SK-N-SH (cell line): ENCODE data around the gene SIGLEC1.

ENCODE experiments used
- JUND ChIP-seq: IDR thresholded peaks from 2 replicates; pipeline ENCODE4 v1.4.0; 2012
- NRF1 ChIP-seq: IDR thresholded peaks from 2 replicates; pipeline ENCODE4 v1.6.1; 2012; ENCODE audit warnings: low read depth, mild to moderate bottlenecking, low read length
- RAD21 ChIP-seq: IDR thresholded peaks from 2 replicates; pipeline ENCODE4 v1.6.1; 2012; ENCODE audit warnings: mild to moderate bottlenecking, low read length
- TF ChIP-seq, protein P1 (sequence below): fragments of 200-600 bp; sonication (generic); IDR thresholded peaks from 2 replicates; pipeline ENCODE4 v1.6.1; 2017; ENCODE audit warnings: antibody characterized with exemption, mild to moderate bottlenecking, moderate library complexity
- TF ChIP-seq, protein P2 (sequence below): IDR thresholded peaks from 2 replicates; pipeline ENCODE4 v1.4.0; 2012; ENCODE audit warnings: low read depth, borderline replicate concordance

DNA sequence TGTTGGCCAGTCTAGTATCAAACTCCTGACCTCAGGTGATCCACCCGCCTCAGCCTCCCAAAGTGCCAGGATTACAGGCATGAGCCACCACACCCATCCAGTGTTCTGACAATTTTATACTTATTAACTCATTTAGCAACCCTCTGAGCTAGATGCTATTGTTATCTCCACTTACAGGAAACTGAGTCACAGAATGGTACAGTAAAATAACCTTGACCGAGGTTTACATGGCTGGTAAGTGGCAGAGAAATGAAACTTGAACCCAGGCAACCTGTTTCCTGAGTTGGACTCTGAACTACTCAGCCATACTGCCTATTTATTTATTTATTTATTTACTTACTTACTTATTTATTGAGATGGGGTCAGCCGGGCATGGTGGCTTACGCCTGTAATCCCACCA lies 6.6 kb upstream of the SIGLEC1 start:
- TF ChIP-seq, protein P1, sequence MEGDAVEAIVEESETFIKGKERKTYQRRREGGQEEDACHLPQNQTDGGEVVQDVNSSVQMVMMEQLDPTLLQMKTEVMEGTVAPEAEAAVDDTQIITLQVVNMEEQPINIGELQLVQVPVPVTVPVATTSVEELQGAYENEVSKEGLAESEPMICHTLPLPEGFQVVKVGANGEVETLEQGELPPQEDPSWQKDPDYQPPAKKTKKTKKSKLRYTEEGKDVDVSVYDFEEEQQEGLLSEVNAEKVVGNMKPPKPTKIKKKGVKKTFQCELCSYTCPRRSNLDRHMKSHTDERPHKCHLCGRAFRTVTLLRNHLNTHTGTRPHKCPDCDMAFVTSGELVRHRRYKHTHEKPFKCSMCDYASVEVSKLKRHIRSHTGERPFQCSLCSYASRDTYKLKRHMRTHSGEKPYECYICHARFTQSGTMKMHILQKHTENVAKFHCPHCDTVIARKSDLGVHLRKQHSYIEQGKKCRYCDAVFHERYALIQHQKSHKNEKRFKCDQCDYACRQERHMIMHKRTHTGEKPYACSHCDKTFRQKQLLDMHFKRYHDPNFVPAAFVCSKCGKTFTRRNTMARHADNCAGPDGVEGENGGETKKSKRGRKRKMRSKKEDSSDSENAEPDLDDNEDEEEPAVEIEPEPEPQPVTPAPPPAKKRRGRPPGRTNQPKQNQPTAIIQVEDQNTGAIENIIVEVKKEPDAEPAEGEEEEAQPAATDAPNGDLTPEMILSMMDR, result no peak
- no peak for TF ChIP-seq JUND
- TF ChIP-seq, protein P2, sequence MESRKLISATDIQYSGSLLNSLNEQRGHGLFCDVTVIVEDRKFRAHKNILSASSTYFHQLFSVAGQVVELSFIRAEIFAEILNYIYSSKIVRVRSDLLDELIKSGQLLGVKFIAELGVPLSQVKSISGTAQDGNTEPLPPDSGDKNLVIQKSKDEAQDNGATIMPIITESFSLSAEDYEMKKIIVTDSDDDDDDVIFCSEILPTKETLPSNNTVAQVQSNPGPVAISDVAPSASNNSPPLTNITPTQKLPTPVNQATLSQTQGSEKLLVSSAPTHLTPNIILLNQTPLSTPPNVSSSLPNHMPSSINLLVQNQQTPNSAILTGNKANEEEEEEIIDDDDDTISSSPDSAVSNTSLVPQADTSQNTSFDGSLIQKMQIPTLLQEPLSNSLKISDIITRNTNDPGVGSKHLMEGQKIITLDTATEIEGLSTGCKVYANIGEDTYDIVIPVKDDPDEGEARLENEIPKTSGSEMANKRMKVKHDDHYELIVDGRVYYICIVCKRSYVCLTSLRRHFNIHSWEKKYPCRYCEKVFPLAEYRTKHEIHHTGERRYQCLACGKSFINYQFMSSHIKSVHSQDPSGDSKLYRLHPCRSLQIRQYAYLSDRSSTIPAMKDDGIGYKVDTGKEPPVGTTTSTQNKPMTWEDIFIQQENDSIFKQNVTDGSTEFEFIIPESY, result no peak
- no peak for TF ChIP-seq NRF1
- no peak for TF ChIP-seq RAD21
